GM21723 (cell line): ENCODE measurements around the gene TRIM41.
"Not testable (repeated sequence)": the region's sequence is repeated elsewhere in the genome, so short reads cannot be mapped to it uniquely, and the experiment has no call there.

Experiments
- ATAC-seq: cut with Tn5 transposase; IDR thresholded peaks from one replicate; pipeline ENCODE4 v1.9.1; 2021; ENCODE audit warnings: mild to moderate bottlenecking, moderate library complexity; ENCODE audit not compliant: unreplicated experiment

The TRIM41 gene

GRCh38 chr5:181192337-181193046, 30.6 kb upstream of the TRIM41 start:
- ATAC-seq, result no peak

GRCh38 chr5:181193656-181194055, 29.4 kb upstream of the TRIM41 start:
- no peak for ATAC-seq

DNA sequence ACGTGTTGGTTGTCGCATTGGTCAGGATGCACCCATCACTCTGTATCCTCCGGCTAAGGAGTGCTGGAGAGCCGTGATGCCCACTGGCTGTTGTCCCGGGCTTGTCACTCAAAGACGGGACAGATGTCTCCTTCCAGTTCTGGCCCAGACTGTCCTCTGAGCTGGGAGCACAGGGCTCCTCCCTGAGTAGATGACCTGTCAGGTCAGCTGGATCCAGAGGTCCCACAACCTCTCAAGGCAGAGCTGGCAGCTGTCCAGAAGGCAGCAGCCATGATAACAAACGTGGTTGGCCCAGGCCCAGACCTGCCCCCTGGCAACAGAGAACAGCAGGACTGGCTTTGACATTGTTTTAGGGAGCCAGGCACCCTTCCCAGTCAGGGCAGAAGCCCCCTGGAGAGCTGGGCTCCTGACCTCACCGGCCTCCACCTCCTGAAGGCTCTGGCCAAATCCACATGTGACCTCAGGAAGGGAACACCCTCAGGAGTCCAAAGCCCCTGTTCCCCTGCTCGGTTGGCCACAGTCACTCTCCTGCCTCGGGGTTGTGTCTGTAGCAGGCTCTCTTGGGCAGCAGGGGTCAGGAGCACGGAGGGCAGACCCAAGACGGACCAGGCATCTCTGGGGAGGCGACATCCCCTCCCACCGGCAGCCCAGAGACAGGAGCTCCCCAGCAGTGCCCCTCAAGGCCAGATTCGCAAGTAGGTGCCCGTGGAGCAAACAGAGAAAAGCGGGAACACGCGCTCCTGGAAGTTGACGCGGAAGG, 28.4 kb upstream of the TRIM41 start:
- ATAC-seq, result no peak

DNA sequence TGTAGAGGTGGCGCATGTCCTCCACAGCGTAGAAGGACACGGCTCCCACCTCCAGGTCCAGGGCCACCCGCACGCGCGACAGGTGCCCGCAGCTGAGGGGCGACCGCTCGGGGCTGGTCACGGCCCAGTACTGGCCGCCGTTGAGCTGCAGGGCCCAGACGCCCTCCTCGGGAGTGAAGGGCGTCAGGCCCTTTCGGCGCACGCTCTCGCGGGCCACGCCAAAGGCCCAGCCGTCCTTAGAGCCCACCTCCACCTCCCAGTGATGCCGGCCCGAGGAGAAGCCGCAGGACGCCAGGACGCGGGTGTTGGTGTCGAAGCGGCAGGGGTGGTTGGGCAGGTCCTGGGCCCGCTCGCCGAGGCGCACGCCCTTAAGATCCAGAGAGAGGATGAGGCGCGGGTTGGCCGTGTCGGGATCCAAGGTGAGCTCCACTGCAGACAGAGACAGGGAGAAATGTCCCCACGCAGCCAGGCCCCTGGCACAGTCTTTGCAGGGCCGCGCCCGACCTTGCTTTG, 27.8 kb upstream of the TRIM41 start:
- no peak for ATAC-seq

- ATAC-seq, result no peak
These were observed 25.6 kb upstream of the TRIM41 start for GRCh38 chr5:181197326-181197951.

DNA sequence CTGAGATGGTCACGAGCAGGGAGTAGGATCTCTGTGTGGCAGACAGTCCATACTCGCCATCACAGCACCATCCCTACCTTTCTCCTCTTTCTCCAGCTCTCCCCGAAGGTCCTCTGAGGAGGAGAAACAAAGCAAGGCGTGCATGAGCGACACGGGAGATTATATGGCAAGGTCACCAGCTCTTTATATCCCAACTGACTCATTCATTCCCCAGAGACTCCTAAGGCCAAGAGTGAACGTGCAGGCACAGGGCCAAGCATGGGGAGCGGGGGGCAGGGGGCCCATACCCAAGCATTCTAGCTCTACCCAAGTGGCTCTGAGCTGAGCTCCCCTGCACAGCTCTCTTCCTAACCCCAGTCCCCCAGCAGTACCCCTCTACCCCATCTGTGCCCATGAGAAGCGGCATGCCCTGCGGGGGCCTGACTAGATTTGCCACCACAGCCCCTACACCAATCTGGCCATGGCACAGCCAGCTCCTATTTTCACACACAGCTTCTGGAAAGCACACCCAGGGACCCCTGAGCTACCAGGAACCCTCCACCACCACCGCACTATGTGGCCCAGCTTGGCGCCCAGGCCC, 24.9 kb upstream of the TRIM41 start:
- no peak for ATAC-seq

GRCh38 chr5:181198905-181199519, 24.1 kb upstream of the TRIM41 start:
- peak; percentile 61 for ATAC-seq

GRCh38 chr5:181199881-181200638, 23.0 kb upstream of the TRIM41 start:
- no peak for ATAC-seq

DNA sequence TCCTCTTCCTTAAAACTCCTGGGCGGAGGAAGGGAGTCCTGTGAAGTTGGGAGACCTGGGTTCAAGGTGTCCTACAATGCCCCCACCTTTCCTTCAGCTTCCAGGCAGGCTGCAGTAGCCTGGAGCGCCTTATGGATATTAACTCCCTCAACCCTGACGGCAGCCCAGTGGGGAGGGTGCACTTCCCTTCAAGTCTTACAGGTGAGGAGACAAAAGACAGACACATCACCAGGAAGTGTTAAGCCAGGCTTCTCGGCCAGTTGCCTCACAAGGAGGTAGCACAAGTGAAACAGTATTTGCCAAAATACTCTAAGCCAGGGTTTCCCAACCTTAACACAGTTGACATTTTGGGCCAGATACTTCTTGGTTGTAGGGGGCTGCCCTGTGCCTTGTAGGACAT, 22.3 kb upstream of the TRIM41 start:
- no peak for ATAC-seq

DNA sequence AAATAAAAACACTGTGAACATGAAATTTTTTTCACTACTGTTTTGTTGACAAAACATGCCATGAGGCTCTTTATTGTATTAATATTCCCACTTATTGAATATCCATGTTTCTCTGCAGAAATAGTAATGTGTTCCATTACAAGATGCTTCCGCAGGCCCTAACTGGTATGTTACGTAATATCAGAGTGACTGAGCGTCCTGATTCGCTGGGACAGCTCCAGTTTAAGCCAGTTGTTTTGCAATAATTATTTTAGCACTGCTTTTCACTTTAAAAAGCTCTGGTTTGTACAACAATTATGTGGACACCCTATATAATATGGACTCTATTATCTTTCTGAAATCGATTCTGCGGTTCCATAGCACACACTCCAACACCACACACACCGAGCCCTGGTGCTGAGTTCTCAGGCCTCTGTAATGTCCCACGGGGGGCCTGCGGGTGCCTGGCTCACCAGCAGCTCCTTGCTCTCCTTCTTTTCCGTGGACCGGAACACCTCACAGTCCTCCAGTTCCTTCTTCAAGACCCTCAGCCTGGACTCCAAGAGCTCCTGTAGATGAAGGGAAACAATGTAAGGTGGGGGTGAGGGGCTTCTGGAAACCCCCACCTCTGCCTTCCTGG, 19.9 kb upstream of the TRIM41 start:
- no peak for ATAC-seq

DNA sequence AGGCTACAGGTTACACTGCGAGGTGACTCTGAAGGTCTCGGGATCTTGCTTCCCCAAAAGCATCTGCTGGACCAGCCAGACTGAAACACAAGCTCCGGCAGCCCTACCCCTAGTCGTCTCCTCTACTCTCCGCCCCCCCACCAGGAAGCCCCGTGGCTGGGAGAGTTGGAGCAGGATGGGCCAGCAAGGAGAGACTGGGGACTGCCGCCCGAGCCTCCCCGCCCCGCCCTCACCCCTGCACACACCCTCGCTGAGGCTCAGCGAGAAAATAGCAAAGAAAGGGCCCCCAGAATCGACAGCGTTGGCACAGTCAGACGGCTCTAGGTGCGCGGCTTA, 19.3 kb upstream of the TRIM41 start:
- ATAC-seq, result no peak

GRCh38 chr5:181204113-181204825, 18.8 kb upstream of the TRIM41 start:
- ATAC-seq, result no peak

GRCh38 chr5:181204826-181205760, 18.0 kb upstream of the TRIM41 start, which contains the start of gene TRIM7:
TRIM7 (minus strand) TSS chr5:181205196; CDS start chr5:181205110, 86 bp downstream.
- no peak for ATAC-seq

GRCh38 chr5:181205761-181206649, 17.1 kb upstream of the TRIM41 start:
- ATAC-seq, result no peak

DNA sequence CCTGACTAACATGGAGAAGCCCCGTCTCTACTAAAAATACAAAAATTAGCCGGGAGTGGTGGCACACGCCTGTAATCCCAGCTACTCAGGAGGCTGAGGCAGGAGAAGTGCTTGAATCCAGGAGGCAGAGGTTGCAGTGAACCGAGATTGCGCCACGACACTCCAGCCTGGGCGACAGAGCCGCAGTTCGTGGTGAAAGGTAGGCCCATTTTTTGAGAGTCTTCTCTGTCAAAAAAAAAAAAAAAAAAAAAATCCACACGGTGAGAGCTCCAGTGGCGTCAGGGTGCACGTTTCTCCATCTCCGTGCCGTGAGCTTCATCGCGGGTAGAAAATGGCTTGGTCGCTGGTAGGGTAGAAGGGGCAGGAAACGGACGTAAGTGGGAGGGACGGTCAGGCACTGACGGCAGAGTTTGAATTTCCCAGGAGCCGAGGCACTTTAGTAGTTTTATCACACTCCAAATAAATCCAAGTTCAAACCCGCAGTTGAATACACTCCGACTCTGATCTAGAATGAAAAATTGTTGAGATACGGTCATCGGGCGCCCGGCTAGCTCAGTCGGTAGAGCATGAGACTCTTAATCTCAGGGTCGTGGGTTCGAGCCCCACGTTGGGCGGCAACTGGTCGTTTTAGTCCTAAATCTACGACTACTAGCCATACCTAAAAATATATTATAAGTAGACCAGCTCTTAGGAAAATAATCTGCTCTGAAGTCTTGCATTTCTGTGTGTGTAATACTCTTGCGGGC, 15.7 kb upstream of the TRIM41 start:
- peak; percentile 38 for ATAC-seq

DNA sequence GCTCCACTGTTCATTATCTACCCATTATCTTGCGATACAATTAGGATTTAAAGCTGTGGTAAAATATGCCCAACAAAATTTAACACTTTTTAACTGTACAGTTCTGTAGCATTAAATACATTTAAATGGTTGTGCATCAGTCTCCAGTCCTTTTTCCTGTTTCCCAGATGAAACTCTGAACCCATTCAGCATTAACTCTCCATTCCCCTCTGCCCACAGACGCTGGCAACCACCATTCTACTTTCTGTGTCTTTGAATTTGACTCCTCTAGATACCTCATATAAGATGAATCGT, 15.2 kb upstream of the TRIM41 start:
- ATAC-seq, result no peak

- ATAC-seq, result not testable (repeated sequence)
These were observed 14.1 kb upstream of the TRIM41 start for GRCh38 chr5:181209006-181209405.
